Jurkat, Clone E6-1 (cell line): ENCODE results near the gene MAFG. TPM values are rescaled to one million over a fixed set of nuclear protein-coding genes. Genes with fewer than 3 reads are reported as not detected.

ENCODE experiments used
- DNase-seq: peaks from one replicate; pipeline ENCODE4 v3.0.0-alpha.2; 2011; ENCODE audit warnings: low read depth, low spot score
- H3K4me3 ChIP-seq: 2 replicates; pipeline ENCODE4 v1.5.1; 2011; ENCODE audit warnings: mild to moderate bottlenecking, low read length, control low read depth, moderate library complexity
- polyA plus RNA-seq: library from polyadenylated mRNA; unstranded; fragments of >200 nt; gene quantifications from one replicate; pipeline ENCODE4 v1.2.1, GENCODE V29; 2012; ENCODE audit warnings: missing spikeins; ENCODE audit not compliant: insufficient read length, insufficient read depth

The MAFG gene
- 15.1 TPM for polyA plus RNA-seq

DNA sequence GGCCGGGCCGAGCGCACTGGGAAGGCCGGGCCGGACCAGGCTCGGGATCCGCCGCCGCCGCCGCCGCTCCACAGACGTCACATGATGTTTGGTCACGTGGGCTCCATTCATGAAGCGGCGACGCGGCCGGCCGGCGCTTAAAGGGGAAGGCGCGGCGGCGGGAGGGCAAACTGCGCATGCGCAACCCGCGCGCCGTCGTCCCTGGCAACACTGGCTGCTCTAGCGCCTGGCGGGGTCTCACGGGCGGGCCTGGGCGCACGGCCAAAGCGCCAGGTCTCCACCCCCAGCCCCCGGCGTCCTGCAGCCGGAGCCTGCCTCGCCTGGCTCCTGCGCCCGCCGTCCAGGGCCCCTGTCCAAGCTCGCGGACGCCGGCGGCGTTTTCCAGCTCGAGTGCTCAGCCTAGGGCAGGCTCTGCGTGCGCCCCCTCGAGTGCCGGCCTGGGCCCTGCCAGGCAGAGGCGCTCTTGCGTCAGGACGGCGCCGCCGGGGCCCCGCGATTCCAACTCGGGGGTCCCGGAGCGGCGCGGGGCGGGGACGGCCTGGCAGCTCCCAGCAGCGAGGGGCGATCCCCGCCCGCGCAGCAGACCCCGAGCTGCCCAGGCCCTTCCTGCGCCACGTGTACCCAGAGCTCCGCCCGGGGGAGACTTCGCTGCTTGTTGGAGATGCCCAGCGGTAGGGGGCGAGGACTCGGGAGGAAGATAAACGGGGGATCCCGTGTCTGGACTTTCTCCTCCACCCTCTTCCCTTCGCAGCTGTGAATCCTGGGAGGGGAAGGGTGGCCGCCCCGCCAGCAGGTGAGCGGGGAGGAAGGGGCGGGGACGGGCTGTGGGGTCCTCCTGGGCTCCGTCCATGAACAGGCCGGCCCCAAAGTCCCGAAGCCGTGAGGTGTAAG, at the start of gene MAFG:
MAFG (minus strand) TSS at position 83 of the 891 bp plus-strand sequence. CDS start 4,550 bp downstream, outside the sequence.
- DNase-seq = peak; percentile 83
- H3K4me3 ChIP-seq = peak within 1 kb of the TSS; percentile 71

- no peak for DNase-seq
- peak overlapping the region; percentile 73 for H3K4me3 ChIP-seq
These were observed 49.0 kb upstream of the MAFG start for GRCh38 chr17:81976332-81977210.

- no peak for DNase-seq
- H3K4me3 ChIP-seq = no peak overlapping the region
These were observed 45.9 kb upstream of the MAFG start for GRCh38 chr17:81973432-81973831.

DNA sequence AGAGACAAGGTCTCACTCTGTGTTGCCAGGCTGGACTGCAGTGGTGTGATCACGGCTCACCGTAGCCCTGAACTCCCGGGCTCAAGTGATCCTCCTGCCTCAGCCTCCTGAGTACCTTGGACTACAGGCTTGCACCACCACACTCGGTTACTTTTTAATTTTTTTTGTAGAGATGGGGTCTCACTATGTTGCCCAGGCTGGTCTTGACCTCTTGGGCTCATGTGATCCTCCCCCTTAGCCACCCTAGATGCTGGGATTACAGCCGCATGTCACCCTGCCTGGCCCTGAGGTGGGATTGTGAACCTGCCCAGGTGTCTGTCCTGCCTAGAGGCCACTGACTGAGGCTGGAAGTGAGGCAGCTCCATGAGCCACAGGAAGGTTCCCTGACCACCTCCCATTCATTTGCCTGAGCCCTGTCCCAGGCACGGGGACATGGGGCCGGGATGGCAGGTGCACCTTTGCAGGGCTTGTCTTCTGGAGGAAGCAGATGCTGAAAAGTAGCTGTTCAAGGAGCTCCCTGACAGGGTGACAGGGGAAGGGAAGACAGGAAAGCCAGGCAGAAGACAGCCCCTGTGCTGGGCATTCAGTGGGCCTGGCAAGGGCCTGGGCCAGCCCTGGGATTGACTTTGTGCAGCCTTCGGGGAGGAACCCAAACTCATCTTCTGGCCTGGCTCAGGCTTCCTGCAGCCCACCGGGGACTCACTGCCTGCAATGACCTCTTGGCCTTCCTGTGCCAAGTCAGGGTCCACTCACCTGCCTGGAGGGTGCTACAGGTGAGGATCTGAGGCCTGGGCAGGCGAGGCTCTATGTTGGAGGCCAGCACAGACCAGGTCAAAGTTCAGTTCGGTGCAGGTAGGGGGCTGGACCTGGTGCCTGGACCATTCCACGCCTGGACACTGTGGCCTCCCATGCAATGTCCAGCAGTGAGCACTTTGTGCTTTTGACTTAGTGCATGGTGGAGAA, 41.6 kb upstream of the MAFG start:
- H3K4me3 ChIP-seq = no peak overlapping the region
- DNase-seq = no peak

DNA sequence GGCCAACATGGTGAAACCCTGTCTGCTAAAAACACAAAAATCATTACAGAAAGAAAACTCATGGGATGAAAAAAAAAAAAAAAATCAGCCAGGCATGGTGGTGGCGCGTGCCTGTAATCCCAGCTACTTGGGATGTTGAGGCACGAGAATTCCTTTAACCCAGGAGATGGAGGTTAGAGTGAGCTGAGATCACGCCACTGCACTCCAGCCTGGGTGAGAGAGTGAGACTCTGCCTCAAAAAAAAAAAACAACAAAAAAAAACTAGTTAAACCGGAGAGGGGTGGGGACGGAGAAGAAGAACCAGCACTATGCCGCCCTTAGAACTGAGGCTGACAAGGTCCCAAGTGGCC, 40.8 kb upstream of the MAFG start:
- DNase-seq = no peak
- H3K4me3 ChIP-seq = no peak overlapping the region

DNA sequence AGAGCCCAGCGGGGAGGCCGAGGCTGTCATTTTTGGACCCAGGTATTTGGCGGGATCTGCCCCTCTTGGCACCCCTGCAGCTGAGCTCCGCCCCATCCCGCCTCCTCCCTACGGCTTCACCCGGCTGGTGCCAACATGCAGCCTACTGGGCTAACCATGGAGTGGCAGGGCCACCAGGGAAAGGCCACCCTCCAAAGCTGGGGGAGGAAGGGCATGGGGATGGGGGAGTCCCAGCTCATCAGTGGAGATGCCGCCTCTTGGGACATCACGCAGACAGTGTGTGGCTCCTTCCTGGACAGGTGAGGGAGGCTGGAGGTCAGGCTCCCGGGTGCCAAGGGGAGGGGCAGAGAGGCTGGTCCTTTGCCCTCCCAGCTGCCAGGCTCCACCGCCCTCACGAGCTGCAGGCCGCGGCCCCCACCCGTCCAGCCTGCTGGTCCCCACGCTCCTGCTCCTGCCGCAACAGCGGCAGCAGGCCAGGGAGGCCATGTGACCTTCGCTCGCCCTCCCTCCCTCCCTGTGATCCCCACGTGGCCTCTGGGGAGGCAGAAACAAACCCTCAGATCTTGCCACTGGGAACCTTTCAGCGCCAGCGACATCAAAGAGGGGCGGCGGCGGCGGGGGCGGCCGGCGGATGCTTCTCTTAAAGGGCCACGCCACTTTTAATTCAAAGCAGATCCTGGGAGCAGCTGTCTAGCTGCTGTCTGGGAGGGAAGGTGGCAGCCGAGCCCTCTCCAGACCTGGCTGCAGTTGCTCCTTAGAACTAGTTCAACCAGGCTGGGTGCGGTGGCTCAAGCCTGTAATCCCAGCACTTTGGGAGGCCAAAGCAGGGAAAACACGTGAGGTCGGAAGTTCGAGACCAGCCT, 40.2 kb upstream of the MAFG start:
- DNase-seq = peak; percentile 91
- H3K4me3 ChIP-seq = peak overlapping the region; percentile 46

GRCh38 chr17:81967244-81967532, 39.7 kb upstream of the MAFG start:
- H3K4me3 ChIP-seq = no peak overlapping the region

GRCh38 chr17:81966343-81967243, 39.1 kb upstream of the MAFG start:
- no peak for DNase-seq
- no peak overlapping the region for H3K4me3 ChIP-seq

More at GRCh38 chr17:81967244-81967532, 39.7 kb upstream of the MAFG start:
- no peak for DNase-seq

GRCh38 chr17:81964081-81964849, 36.7 kb upstream of the MAFG start:
- no peak overlapping the region for H3K4me3 ChIP-seq

DNA sequence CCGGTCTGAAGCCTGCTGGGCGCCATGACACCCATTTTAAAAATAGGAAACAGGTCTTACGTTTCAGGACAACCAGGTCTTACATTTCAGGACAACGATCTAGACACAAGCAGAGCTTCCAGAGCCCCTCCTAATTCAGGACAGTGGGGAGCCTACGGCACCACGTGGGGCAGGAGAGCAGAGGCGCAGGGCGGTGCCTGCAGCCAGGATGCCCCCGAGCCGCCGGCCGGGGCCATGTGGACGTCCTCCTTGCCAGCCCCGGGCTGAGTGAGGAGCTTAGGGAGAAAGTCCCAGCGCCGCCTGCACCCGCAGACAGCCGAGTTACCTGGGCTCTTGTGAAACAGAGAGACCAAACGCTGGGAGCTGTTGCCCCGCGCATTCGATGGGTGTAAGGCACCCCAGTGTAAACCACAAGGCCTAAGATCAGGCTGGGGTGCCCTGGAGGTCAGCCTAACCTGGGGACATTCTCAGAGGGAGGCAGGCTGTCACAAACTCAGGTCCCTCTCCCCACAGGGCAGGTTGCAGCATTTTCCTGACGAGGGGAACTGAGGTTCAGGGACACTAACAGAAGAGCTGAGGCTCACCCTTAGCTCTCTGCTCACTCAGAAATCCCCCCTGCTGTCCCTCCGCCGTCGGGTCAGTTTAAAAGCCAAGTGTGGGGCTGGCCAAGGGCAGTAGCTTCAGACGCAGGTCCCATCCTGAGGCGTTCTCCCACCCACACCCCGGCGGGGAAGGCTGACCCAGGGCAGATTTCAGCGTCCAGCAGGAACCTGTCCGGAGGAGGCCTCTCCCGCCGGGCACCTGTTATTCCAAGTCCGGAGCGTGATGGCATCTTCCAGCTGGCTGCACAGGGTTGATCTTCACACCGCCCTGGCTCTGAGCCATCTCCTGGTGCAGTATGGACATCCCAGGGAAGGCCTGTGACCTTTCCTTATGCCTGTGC, 35.2 kb upstream of the MAFG start:
- DNase-seq = no peak
- H3K4me3 ChIP-seq = no peak overlapping the region

More at GRCh38 chr17:81964081-81964849, 36.7 kb upstream of the MAFG start:
- no peak for DNase-seq

- no peak for DNase-seq
- H3K4me3 ChIP-seq = no peak overlapping the region
These were observed 34.3 kb upstream of the MAFG start for GRCh38 chr17:81961521-81962498.

DNA sequence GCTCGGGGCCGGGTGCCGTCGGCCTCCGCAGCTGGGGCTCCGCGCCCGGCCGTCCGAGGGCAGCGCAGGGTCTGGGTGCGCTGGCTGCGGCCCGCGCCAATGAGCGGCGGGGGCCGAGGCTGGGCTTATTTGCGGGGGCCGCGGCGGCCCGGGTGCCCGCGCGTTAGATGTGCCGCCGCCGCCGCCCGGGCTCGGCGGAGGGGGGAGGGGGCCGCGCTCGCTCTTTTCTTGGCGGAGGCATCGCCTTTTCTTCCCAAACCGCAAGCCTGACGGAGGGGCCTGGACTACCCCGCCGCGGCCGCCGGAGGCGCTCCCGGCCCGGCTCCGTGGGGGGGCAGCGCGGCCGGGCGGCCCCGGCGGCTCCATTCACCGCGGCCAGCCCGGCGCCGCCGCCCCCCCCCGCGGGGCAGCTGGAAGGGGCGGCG, 33.6 kb upstream of the MAFG start, which contains the start of gene NOTUM:
NOTUM (minus strand) TSS at position 101 of the 425 bp plus-strand sequence. CDS start 278 bp downstream, outside the sequence.
- no peak for DNase-seq
- no peak within 1 kb of the TSS for H3K4me3 ChIP-seq

DNA sequence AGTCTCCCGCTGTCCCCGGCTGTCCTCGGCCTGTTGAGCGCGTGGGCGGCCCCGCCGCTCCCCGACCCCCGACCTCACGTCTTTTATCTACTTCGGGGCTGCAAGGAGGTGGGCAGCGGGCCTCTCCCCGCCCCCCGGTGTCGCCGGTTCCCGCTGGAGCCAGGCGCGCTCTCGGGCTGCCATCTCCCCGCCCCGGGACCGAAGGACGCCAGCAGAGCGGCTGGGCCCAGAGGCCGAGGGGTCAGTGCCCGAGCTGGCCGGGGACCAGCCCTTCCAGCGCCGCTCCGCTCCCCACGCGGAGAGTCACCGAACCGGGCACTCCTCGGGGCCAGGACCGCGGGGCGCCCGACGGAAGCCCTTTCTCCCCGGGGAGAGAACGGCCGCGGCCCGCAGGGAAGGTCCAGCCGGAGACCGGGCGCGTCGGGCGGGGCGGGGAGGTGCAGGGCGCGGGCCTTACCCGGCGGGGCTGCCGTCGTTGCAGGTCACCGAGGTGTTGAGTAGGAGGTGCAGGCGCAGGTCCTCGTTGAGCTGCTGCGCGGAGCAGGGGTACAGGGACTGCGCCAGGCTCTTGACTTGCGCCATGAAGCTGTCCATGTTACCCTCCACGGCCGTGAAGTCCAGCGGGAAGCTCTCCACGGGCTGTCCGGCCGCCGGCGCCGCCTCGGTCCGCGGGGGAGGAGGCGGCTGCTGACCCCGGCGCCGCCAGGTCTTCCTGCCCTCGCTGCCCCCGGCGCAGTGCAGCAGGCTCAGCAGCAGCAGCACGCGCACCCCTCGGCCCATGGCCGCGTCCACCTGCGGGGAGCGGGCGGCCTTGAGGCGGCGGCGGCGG, 32.8 kb upstream of the MAFG start:
- no peak for DNase-seq
- H3K4me3 ChIP-seq = no peak overlapping the region
